Neuronal stem cell (in vitro differentiated cells): Measurements from ENCODE around the gene PCED1B.
"Not testable (repeated sequence)": the region's sequence is repeated elsewhere in the genome, so short reads cannot be mapped to it uniquely, and the experiment has no call there.

Experiments used
- DNase-seq: peaks from one replicate; pipeline ENCODE4 v3.0.0-alpha.2; 2013; ENCODE audit warnings: low spot score
- H2AFZ ChIP-seq: one replicate; pipeline ENCODE4 v1.6.1; 2013; ENCODE audit warnings: mild to moderate bottlenecking, low read length, inconsistent platforms
- H2AK5ac ChIP-seq: 2 replicates; pipeline ENCODE4 v1.6.1; 2013; ENCODE audit warnings: low read depth, mild to moderate bottlenecking, inconsistent platforms, low read length, moderate library complexity, mixed read lengths
- H2BK120ac ChIP-seq: 2 replicates; pipeline ENCODE4 v1.6.1; 2013; ENCODE audit warnings: low read depth, mild to moderate bottlenecking, inconsistent platforms, low read length, moderate library complexity, mixed read lengths
- H2BK12ac ChIP-seq: one replicate; pipeline ENCODE4 v1.6.1; 2013; ENCODE audit warnings: low read length, inconsistent platforms
- H2BK15ac ChIP-seq: 2 replicates; pipeline ENCODE4 v1.6.1; 2013; ENCODE audit warnings: mild to moderate bottlenecking, low read length, inconsistent platforms, mixed read lengths
- H2BK5ac ChIP-seq: one replicate; pipeline ENCODE4 v1.6.1; 2013; ENCODE audit warnings: inconsistent platforms, mild to moderate bottlenecking, low read length, moderate library complexity
- H3K14ac ChIP-seq: one replicate; pipeline ENCODE4 v1.6.1; 2013; ENCODE audit warnings: low read length, inconsistent platforms
- H3K18ac ChIP-seq: 2 replicates; pipeline ENCODE4 v1.6.1; 2013; ENCODE audit warnings: low read length, inconsistent platforms
- H3K23ac ChIP-seq: 2 replicates; pipeline ENCODE4 v1.6.1; 2013; ENCODE audit warnings: low read depth, mild to moderate bottlenecking, mixed read lengths, low read length, inconsistent platforms; ENCODE audit not compliant: poor library complexity
- H3K27ac ChIP-seq: replicated peaks from 3 replicates; pipeline ENCODE4 v1.5.1; 2013; ENCODE audit warnings: low read length, inconsistent platforms
- H3K27me3 ChIP-seq, 3 experiments: 2 replicates each; pipeline ENCODE4 v1.6.1; 2013; ENCODE audit warnings: low read length in 3 of 3, mild to moderate bottlenecking in 2 of 3, inconsistent platforms in 1 of 3, low read depth in 1 of 3, mixed read lengths in 1 of 3, moderate library complexity in 1 of 3; ENCODE audit not compliant: control insufficient read depth in 3 of 3, insufficient read depth in 3 of 3
- H3K36me3 ChIP-seq, 2 donors: replicated peaks in 1 of 2; 2 replicates each; pipeline ENCODE4 v1.6.1; 2013; ENCODE audit warnings: low read length in 2 of 2; ENCODE audit not compliant: control insufficient read depth in 2 of 2, insufficient read depth in 2 of 2
- H3K4ac ChIP-seq: 2 replicates; pipeline ENCODE4 v1.6.1; 2013; ENCODE audit warnings: inconsistent platforms, mild to moderate bottlenecking, low read length, moderate library complexity
- H3K4me1 ChIP-seq, 2 donors: 1 replicate in 1 of 2; 2 replicates in 1 of 2; pipeline ENCODE4 v1.6.1; 2013; ENCODE audit warnings: low read length in 2 of 2, low read depth in 1 of 2; ENCODE audit not compliant: control insufficient read depth in 2 of 2, insufficient read depth in 1 of 2
- H3K4me2 ChIP-seq: one replicate; pipeline ENCODE4 v1.6.1; 2013; ENCODE audit warnings: mild to moderate bottlenecking, low read length, inconsistent platforms; ENCODE audit not compliant: insufficient read depth, poor library complexity, severe bottlenecking
- H3K4me3 ChIP-seq, 2 donors: 2 replicates each; pipeline ENCODE4 v1.5.1; 2013; ENCODE audit warnings: low read length in 2 of 2, mild to moderate bottlenecking in 2 of 2, inconsistent platforms in 1 of 2, moderate library complexity in 1 of 2
- H3K79me1 ChIP-seq: one replicate; pipeline ENCODE4 v1.6.1; 2013; ENCODE audit warnings: low read depth, mild to moderate bottlenecking, inconsistent platforms, low read length, moderate library complexity
- H3K9ac ChIP-seq: one replicate; pipeline ENCODE4 v1.6.1; 2013; ENCODE audit warnings: mild to moderate bottlenecking, low read depth, low read length, inconsistent platforms; ENCODE audit not compliant: poor library complexity
- H3K9me3 ChIP-seq, 2 donors: replicated peaks in 1 of 2; 2 replicates each; pipeline versions ENCODE3 to v1.6.1; 2013; ENCODE audit warnings: low read length in 2 of 2, mild to moderate bottlenecking in 2 of 2, inconsistent platforms in 1 of 2, low read depth in 1 of 2, mixed read lengths in 1 of 2, moderate library complexity in 1 of 2; ENCODE audit not compliant: control insufficient read depth in 2 of 2, insufficient read depth in 1 of 2
- H4K8ac ChIP-seq: one replicate; pipeline ENCODE4 v1.6.1; 2013; ENCODE audit warnings: low read depth, mild to moderate bottlenecking, inconsistent platforms, low read length, moderate library complexity
- H4K91ac ChIP-seq: one replicate; pipeline ENCODE4 v1.6.1; 2013; ENCODE audit warnings: low read length, low read depth, mild to moderate bottlenecking, inconsistent platforms; ENCODE audit not compliant: poor library complexity
- WGBS, 2 donors: extraction: QIAGEN DNeasy Blood & Tissue Kit; methylation state at CpG; one replicate each; pipeline ENCODE4 v1.1.7; 2013; ENCODE audit warnings: missing lambda C conversion rate in 2 of 2, mixed read lengths in 1 of 2; ENCODE audit not compliant: insufficient read length in 2 of 2, insufficient replicate concordance in 1 of 2; ENCODE audit errors: extremely low coverage in 2 of 2; 5-methylcytosine and 5-hydroxymethylcytosine counted together

The PCED1B gene

GRCh38 chr12:47201190-47201589, 121.8 kb downstream of the PCED1B start:
- not testable (repeated sequence) for H4K8ac ChIP-seq, H4K91ac ChIP-seq, H3K14ac ChIP-seq, H3K36me3 ChIP-seq, H2AFZ ChIP-seq, H2BK5ac ChIP-seq, H2BK120ac ChIP-seq, H3K79me1 ChIP-seq, H3K4me2 ChIP-seq, H3K4me3 ChIP-seq, H2BK12ac ChIP-seq, H3K9me3 ChIP-seq, H2AK5ac ChIP-seq, H3K18ac ChIP-seq, H3K27ac ChIP-seq, H3K4ac ChIP-seq, DNase-seq, H3K23ac ChIP-seq, H3K27me3 ChIP-seq, H2BK15ac ChIP-seq, H3K9ac ChIP-seq, H3K4me1 ChIP-seq
- WGBS, 2 donors = no CpG with 5 or more reads among the region's 6 CpGs

GRCh38 chr12:47202176-47202575, 122.8 kb downstream of the PCED1B start:
- Histone ChIP-seq H2BK12ac (no peak overlapping the region), H3K4me1 (no peaks in the 10 kb centered on the region), H3K4me3 (no peak overlapping the region), H3K36me3 (no peaks in the 10 kb centered on the region), H2BK15ac (no peak overlapping the region), H3K79me1 (no peaks in the 10 kb centered on the region), H3K18ac (no peak overlapping the region), H4K8ac (no peak overlapping the region), H3K4me2 (no peak overlapping the region), H3K4ac (no peak overlapping the region), H2BK5ac (no peak overlapping the region), H2BK120ac (no peak overlapping the region), H3K14ac (no peak overlapping the region), H3K27me3 (no peaks in the 10 kb centered on the region), H3K9me3 (no peaks in the 10 kb centered on the region), H3K23ac (no peak overlapping the region), H4K91ac (no peak overlapping the region), H2AFZ (no peak overlapping the region), H3K9ac (no peak overlapping the region), H2AK5ac (no peak overlapping the region), H3K27ac (no peak overlapping the region)
- no peak for DNase-seq
- whole genome bisulfite sequencing, 2 donors = no CpG with 5 or more reads among the region's 2 CpGs

- H3K4ac ChIP-seq = no peak overlapping the region
- H3K4me3 ChIP-seq = no peak overlapping the region
- H3K9me3 ChIP-seq = no peaks in the 10 kb centered on the region
- H2BK120ac ChIP-seq = no peak overlapping the region
- no peak overlapping the region for H2AFZ ChIP-seq
- no peak overlapping the region for H3K9ac ChIP-seq
- H3K27me3 ChIP-seq = no peaks in the 10 kb centered on the region
- no peak overlapping the region for H4K91ac ChIP-seq
- no peak overlapping the region for H3K27ac ChIP-seq
- no peak for DNase-seq
- no peak overlapping the region for H3K4me2 ChIP-seq
- H2BK15ac ChIP-seq = no peak overlapping the region
- H3K14ac ChIP-seq = no peak overlapping the region
- no CpG with 5 or more reads among the region's 8 CpGs for WGBS, 2 donors
- H3K23ac ChIP-seq = no peak overlapping the region
- H3K79me1 ChIP-seq = no peaks in the 10 kb centered on the region
- H3K4me1 ChIP-seq = peaks cover 0 to 1% of the 10 kb centered on the region in 2 donors
- no peak overlapping the region for H4K8ac ChIP-seq
- H3K18ac ChIP-seq = no peak overlapping the region
- no peaks in the 10 kb centered on the region for H3K36me3 ChIP-seq
- no peak overlapping the region for H2BK12ac ChIP-seq
- H2AK5ac ChIP-seq = no peak overlapping the region
- no peak overlapping the region for H2BK5ac ChIP-seq
Measured at GRCh38 chr12:47205532-47206449, 126.4 kb downstream of the PCED1B start.

GRCh38 chr12:47206450-47207339, 127.3 kb downstream of the PCED1B start:
- DNase-seq = no peak
- no peak overlapping the region for H3K18ac ChIP-seq
- no peak overlapping the region for H3K9ac ChIP-seq
- H4K8ac ChIP-seq = no peak overlapping the region
- H3K4me3 ChIP-seq = no peak overlapping the region
- H2BK5ac ChIP-seq = no peak overlapping the region
- no peak overlapping the region for H3K4ac ChIP-seq
- no peak overlapping the region for H2BK12ac ChIP-seq
- H2AK5ac ChIP-seq = no peak overlapping the region
- H2BK120ac ChIP-seq = no peak overlapping the region
- H3K14ac ChIP-seq = no peak overlapping the region
- H2AFZ ChIP-seq = no peak overlapping the region
- no peak overlapping the region for H2BK15ac ChIP-seq
- H3K4me1 ChIP-seq = peaks cover 0 to 1% of the 10 kb centered on the region in 2 donors
- H3K79me1 ChIP-seq = no peaks in the 10 kb centered on the region
- H3K27me3 ChIP-seq = no peaks in the 10 kb centered on the region
- no peak overlapping the region for H3K23ac ChIP-seq
- H3K4me2 ChIP-seq = no peak overlapping the region
- no peaks in the 10 kb centered on the region for H3K36me3 ChIP-seq
- H3K27ac ChIP-seq = no peak overlapping the region
- no CpG with 5 or more reads among the region's 5 CpGs for WGBS, 2 donors
- no peak overlapping the region for H4K91ac ChIP-seq
- H3K9me3 ChIP-seq = no peaks in the 10 kb centered on the region
